Neural crest cell (in vitro differentiated cells): ENCODE data around the gene XPO6. TPM values are rescaled to one million over a fixed set of nuclear protein-coding genes. Genes with fewer than 3 reads are reported as not detected.

Experiments used
- DNase-seq: peaks from one replicate; pipeline ENCODE4 v3.0.0; 2021; ENCODE audit warnings: low read depth, mixed read lengths, low spot score
- H3K27ac Mint-ChIP-seq: one replicate; pipeline ENCODE4 v1.8.0; 2021; ENCODE audit warnings: mild to moderate bottlenecking, mixed read lengths; ENCODE audit not compliant: unreplicated experiment
- H3K27me3 Mint-ChIP-seq: 2 replicates; pipeline ENCODE4 v1.8.0; 2021; ENCODE audit warnings: low read depth, mild to moderate bottlenecking, mixed read lengths
- H3K36me3 Mint-ChIP-seq: 2 replicates; pipeline ENCODE4 v1.8.0; 2021; ENCODE audit warnings: low read depth, mild to moderate bottlenecking, mixed read lengths
- H3K4me1 Mint-ChIP-seq: 2 replicates; pipeline ENCODE4 v1.8.0; 2021; ENCODE audit warnings: mixed read lengths
- H3K4me3 Mint-ChIP-seq: one replicate; pipeline ENCODE4 v1.8.0; 2021; ENCODE audit warnings: mild to moderate bottlenecking, mixed read lengths
- H3K9me3 Mint-ChIP-seq: 2 replicates; pipeline ENCODE4 v1.8.0; 2021; ENCODE audit warnings: mixed read lengths
- CTCF ChIP-seq: fragments of 200-600 bp; sonication (generic); conservative IDR thresholded peaks from 2 replicates; pipeline ENCODE4 v1.5.0; 2021; ENCODE audit warnings: antibody characterized with exemption, mild to moderate bottlenecking
- total RNA-seq: library from RNA; stranded (reverse); gene quantifications from 2 replicates; pipeline ENCODE4 v1.2.1, GENCODE V29; 2021

XPO6 gene
- total RNA-seq, 1 donor from 2014 or later, result 146 TPM

- no peak for TF ChIP-seq CTCF
- no peak for DNase-seq
- Mint-ChIP-seq H3K9me3 (peaks cover 5% of the 10 kb centered on the region), H3K27ac (peak overlapping the region; percentile 38), H3K27me3 (no peaks in the 10 kb centered on the region), H3K4me3 (no peak overlapping the region), H3K4me1 (peaks cover 22% of the 10 kb centered on the region), H3K36me3 (peaks cover 10% of the 10 kb centered on the region)
These were observed 23.5 kb downstream of the XPO6 start for GRCh38 chr16:28188085-28188916.

GRCh38 chr16:28187595-28188004 is 24.2 kb downstream of the XPO6 start:
- no peak for DNase-seq
- no peak for TF ChIP-seq CTCF
- Mint-ChIP-seq H3K27me3 (no peaks in the 10 kb centered on the region), H3K4me3 (no peak overlapping the region), H3K36me3 (peaks cover 10% of the 10 kb centered on the region), H3K4me1 (peaks cover 20% of the 10 kb centered on the region), H3K27ac (no peak overlapping the region), H3K9me3 (peaks cover 5% of the 10 kb centered on the region)

GRCh38 chr16:28186752-28187151 is 25.0 kb downstream of the XPO6 start:
- H3K4me1 Mint-ChIP-seq, result peaks cover 22% of the 10 kb centered on the region
- peaks cover 10% of the 10 kb centered on the region for H3K36me3 Mint-ChIP-seq
- H3K4me3 Mint-ChIP-seq, result no peak overlapping the region
- peaks cover 5% of the 10 kb centered on the region for H3K9me3 Mint-ChIP-seq
- no peaks in the 10 kb centered on the region for H3K27me3 Mint-ChIP-seq
- TF ChIP-seq CTCF, result no peak
- no peak for DNase-seq
- H3K27ac Mint-ChIP-seq, result no peak overlapping the region

- Mint-ChIP-seq H3K27ac (no peak overlapping the region), H3K9me3 (peaks cover 5% of the 10 kb centered on the region), H3K4me3 (no peak overlapping the region), H3K36me3 (peaks cover 13% of the 10 kb centered on the region), H3K27me3 (no peaks in the 10 kb centered on the region), H3K4me1 (peaks cover 32% of the 10 kb centered on the region)
- TF ChIP-seq CTCF, result no peak
- no peak for DNase-seq
These were observed 26.1 kb downstream of the XPO6 start for GRCh38 chr16:28185696-28186095.

GRCh38 chr16:28184625-28185024 is 27.1 kb downstream of the XPO6 start:
- no peaks in the 10 kb centered on the region for H3K27me3 Mint-ChIP-seq
- no peak for TF ChIP-seq CTCF
- no peak for DNase-seq
- peaks cover 5% of the 10 kb centered on the region for H3K9me3 Mint-ChIP-seq
- no peak overlapping the region for H3K4me3 Mint-ChIP-seq
- peaks cover 30% of the 10 kb centered on the region for H3K4me1 Mint-ChIP-seq
- H3K27ac Mint-ChIP-seq, result no peak overlapping the region
- peaks cover 13% of the 10 kb centered on the region for H3K36me3 Mint-ChIP-seq
